Measurements from ENCODE around the gene TAF4.

The TAF4 gene

GRCh38 chr20:61940976-61941720, 124.5 kb downstream of the TAF4 start:
- no peak for DNase-seq

GRCh38 chr20:61940491-61940890, 125.2 kb downstream of the TAF4 start:
- DNase-seq: no peak

- DNase-seq: no peak
Observed at GRCh38 chr20:61939691-61940360, 125.9 kb downstream of the TAF4 start.

GRCh38 chr20:61938839-61939690, 126.6 kb downstream of the TAF4 start:
- DNase-seq: no peak

- DNase-seq: no peak
Observed at GRCh38 chr20:61937963-61938838, 127.5 kb downstream of the TAF4 start.

- no peak for DNase-seq
Observed at GRCh38 chr20:61937146-61937962, 128.3 kb downstream of the TAF4 start.

GRCh38 chr20:61936701-61937131, 129.0 kb downstream of the TAF4 start:
- DNase-seq: no peak

GRCh38 chr20:61935926-61936700, 129.6 kb downstream of the TAF4 start:
- no peak for DNase-seq

GRCh38 chr20:61934716-61935530, 130.8 kb downstream of the TAF4 start:
- DNase-seq: no peak

GRCh38 chr20:61933951-61934715, 131.5 kb downstream of the TAF4 start:
- DNase-seq: no peak

GRCh38 chr20:61933481-61933950, 132.2 kb downstream of the TAF4 start:
- no peak for DNase-seq

GRCh38 chr20:61932711-61933480, 132.8 kb downstream of the TAF4 start:
- no peak for DNase-seq

- DNase-seq: no peak
Observed at GRCh38 chr20:61932199-61932592, 133.5 kb downstream of the TAF4 start.

- no peak for DNase-seq
Observed at GRCh38 chr20:61931476-61932198, 134.0 kb downstream of the TAF4 start.

GRCh38 chr20:61930776-61931475, 134.8 kb downstream of the TAF4 start:
- DNase-seq: no peak

GRCh38 chr20:61929971-61930666, 135.6 kb downstream of the TAF4 start:
- DNase-seq: no peak

All from NCI-H2227 treated with DMSO at 0.1 percent for 48 hours (cell line).